Measurements from ENCODE around the gene CEP170.

DNA sequence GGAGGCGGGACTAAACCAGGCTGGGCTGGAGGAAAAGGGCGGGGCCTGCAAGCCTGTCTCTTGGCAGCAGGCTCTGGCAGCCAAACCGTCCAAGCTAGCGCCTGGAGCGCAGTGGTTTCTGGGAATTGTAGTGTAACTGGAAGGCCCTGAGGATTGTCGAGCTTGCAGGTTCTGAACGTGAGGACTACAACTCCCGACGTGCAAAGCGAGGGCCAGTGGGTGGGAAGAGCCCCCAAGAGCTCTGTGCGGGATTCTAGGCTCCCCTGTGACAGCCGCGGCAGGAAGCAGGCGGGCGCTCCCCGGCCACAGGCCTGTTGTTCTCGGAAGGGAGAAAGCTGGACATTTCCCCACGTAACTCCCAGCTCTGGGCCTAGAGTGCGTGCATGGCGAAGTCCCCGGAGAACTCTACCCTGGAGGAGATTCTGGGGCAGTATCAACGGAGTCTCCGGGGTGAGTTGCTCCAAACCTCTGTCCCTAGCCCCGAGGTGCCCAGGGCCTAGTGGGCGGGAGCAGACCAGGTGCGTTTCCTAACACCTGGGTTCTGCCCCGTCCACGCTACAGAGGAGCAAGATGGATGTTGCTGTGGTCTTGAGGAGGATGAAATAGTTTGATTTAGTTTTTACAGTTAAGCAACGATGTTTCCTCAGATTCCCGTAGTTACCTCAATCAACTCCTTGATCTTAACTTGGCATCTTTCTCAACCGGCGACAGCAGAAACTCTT is 871 bp upstream of the CEP170 start, which contains the start of gene SDCCAG8:
- TF ChIP-seq, protein P1, sequence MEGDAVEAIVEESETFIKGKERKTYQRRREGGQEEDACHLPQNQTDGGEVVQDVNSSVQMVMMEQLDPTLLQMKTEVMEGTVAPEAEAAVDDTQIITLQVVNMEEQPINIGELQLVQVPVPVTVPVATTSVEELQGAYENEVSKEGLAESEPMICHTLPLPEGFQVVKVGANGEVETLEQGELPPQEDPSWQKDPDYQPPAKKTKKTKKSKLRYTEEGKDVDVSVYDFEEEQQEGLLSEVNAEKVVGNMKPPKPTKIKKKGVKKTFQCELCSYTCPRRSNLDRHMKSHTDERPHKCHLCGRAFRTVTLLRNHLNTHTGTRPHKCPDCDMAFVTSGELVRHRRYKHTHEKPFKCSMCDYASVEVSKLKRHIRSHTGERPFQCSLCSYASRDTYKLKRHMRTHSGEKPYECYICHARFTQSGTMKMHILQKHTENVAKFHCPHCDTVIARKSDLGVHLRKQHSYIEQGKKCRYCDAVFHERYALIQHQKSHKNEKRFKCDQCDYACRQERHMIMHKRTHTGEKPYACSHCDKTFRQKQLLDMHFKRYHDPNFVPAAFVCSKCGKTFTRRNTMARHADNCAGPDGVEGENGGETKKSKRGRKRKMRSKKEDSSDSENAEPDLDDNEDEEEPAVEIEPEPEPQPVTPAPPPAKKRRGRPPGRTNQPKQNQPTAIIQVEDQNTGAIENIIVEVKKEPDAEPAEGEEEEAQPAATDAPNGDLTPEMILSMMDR (optimal IDR thresholded peaks at IDR 0.05 in 1 of 3, IDR thresholded peaks at IDR 0.05 in 1 of 3, conservative IDR thresholded peaks at IDR 0.05 in 1 of 3; ENCODE audit: extremely low read depth in 1 of 3, insufficient read depth in 2 of 3, low read length in 3 of 3), result no peak
- no peak for TF ChIP-seq EZH2 (IDR thresholded peaks at IDR 0.05; ENCODE audit: low read length)

All from keratinocyte (primary cell).